HG02763 (cell line): ENCODE measurements around the gene METTL5.

Source experiments
- ATAC-seq: cut with Tn5 transposase; IDR thresholded peaks from one replicate; pipeline ENCODE4 v1.9.1; 2021; ENCODE audit warnings: mild to moderate bottlenecking, moderate library complexity; ENCODE audit not compliant: unreplicated experiment

METTL5 gene

GRCh38 chr2:169782513-169782912 is 42.2 kb downstream of the METTL5 start:
- ATAC-seq = no peak

- ATAC-seq = no peak
Measured at GRCh38 chr2:169781249-169782013, 43.3 kb downstream of the METTL5 start.

GRCh38 chr2:169778446-169778845 is 46.3 kb downstream of the METTL5 start:
- ATAC-seq = no peak

DNA sequence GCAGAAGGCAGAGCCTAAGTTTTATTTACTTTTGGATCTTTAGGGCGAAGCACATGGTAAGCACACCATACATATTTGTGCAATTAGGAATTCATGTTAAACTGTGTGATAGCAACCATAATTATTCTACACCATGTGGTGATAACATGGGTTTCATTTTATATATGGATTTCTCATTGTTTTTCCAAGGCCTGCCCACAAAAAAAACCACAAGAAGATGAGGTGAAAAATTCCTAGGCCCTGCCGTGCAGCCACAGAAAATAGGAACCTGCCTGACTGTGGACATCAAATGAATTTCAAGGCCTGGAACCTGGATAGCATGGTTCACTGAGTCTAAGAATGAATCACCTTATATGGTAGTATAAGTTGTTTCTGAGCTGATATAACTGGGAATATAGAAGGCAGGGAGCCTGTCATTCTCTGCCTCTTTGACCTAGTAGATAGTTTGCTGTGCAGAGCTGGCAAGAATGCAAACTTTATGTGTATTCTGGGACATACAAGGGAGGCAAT is 48.4 kb downstream of the METTL5 start:
- no peak for ATAC-seq

GRCh38 chr2:169775765-169776164 is 48.9 kb downstream of the METTL5 start:
- ATAC-seq = no peak

DNA sequence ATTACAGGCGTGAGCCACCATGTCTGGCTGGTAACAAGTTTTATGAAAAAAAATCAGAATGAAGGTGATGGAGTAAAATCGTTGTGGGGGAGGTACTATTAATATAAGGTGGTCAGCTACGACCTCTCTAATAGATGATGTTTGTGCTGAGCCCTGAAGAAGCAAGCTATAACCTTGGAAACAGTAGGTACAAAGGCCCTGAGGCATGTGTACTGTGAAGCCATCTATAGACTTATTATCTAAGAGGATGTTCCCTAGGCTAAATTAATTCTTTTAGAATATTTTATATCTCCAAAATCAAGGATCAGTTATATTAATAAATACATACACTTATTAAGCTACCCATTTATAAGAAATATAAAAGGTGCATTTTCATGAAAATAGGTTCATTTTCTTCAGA is 49.4 kb downstream of the METTL5 start:
- no peak for ATAC-seq

DNA sequence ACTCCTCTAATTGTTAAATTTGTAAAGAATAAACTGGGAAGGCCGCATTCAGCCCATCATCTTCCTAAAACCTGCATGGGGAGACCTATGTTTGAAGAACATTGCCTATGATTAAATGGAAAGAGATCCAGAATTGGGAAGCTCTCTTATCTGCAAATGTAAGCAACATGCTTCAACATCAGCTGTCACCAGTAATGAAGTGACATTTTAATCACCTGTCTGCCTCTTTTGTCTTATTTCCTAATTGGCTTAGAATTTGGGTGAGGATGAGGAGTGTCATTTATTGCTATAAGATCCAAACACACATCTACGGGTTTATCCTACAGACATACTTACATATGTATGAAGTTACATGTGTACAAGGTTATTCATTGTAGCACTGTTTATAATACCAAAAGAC is 52.1 kb downstream of the METTL5 start:
- ATAC-seq = no peak

- ATAC-seq = no peak
Measured at GRCh38 chr2:169771612-169772011, 53.1 kb downstream of the METTL5 start.

DNA sequence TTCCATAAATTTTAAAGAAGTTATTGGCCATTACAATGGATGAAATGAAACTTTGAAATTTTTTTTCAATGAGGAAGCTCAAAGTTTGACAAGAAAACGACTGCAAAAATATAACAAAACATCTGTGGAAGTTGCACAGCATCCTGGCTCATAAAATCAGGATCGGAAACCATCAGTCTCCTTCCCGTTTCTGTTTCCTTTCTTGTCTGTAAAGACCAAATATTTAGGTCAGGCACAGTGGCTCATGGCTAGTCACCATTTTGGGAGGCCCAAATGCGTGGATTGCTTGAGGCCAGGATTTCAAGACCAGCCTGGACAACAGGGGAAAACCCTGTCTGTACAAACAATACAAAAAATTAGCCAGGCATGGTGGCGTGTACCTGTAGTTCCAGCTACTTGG is 53.7 kb downstream of the METTL5 start:
- ATAC-seq = no peak

- no peak for ATAC-seq
Measured at GRCh38 chr2:169768262-169768995, 56.3 kb downstream of the METTL5 start.

DNA sequence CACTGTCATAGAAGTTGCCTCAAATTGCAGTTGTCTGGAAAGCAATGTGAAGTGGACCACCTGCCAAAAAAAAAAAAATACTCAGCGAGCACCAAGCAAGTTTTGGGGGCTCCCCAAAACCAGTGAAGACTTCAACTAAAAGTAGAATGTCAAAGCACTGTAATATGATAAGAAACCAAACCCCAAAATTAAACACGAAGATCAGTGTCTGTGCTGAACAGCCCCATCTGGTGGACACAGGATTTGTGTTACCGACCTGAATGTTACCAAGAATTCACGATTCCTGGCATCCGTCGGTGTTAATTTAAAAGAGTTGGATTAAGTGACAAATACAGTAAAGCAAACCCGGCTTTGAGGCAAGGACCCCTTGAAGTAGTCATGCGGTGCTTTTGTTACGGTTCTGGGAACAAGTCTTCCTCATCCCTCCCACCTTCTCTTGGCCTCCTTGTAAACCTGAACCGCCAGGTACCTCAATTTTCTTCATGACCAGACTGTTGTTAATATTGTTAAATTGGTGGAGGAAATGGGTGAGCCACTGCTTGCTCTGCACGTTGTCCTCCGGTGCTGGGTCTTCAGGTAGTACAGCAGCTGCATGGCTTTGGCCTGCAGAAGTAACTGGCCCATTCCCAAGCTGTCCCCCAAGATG is 57.3 kb downstream of the METTL5 start:
- ATAC-seq = no peak

- ATAC-seq = no peak
Measured at GRCh38 chr2:169765523-169765922, 59.2 kb downstream of the METTL5 start.

DNA sequence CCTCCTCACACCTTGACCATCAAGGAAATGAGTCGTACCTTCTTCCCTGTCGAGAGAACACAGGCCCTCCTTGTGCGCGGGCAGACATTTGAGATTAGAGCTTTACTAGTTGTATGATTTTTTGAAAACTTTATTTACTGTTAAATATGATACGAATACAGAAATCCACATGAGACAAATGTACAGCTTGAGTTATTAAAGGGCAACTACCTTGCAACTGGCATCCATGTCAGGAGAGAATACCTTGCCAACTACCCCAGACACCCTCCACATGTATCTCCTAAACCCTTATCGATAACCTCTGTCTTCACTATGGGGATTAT is 62.8 kb downstream of the METTL5 start:
- ATAC-seq = no peak
